B cell (primary cell): ENCODE measurements around the gene TRPM4. TPM values are rescaled to one million over a fixed set of nuclear protein-coding genes. Genes with fewer than 3 reads are reported as not detected.

Source experiments
- ATAC-seq: fragments of 200-7000 bp; cut with Tn5 transposase; one replicate; pipeline ENCODE4 v1.10.0; 2021; ENCODE audit warnings: low read depth, mild to moderate bottlenecking, moderate number of reproducible peaks, moderate library complexity
- CTCF ChIA-PET: fragments of 350-600 bp; sonication (Branson Sonifier 250); formaldehyde crosslinking; loops from one replicate; lab custom pipeline; 2021; ENCODE audit warnings: antibody characterized with exemption, inconsistent platforms; lab: Charles Lee
- POLR2A ChIA-PET: fragments of 350-600 bp; sonication (Branson Sonifier 250); formaldehyde crosslinking; loops from one replicate; lab custom pipeline; 2021; ENCODE audit warnings: antibody characterized with exemption; lab: Charles Lee
- DNase-seq: peaks from one replicate; pipeline ENCODE4 v3.0.0; 2013
- H2AFZ ChIP-seq: 2 replicates; pipeline ENCODE4 v1.6.1; 2012; ENCODE audit warnings: mild to moderate bottlenecking, low read depth, low read length; ENCODE audit not compliant: insufficient read depth, poor library complexity, severe bottlenecking
- H3K27ac ChIP-seq, 2 donors: 1 replicate in 1 of 2; 2 replicates in 1 of 2; pipeline ENCODE4 v1.5.1; 2012 to 2013; ENCODE audit warnings: low read length in 2 of 2, mild to moderate bottlenecking in 2 of 2, moderate library complexity in 1 of 2
- H3K27me3 ChIP-seq, 4 experiments: fragments of 200-600 bp in 1 of 4; sonication (generic) in 1 of 4; replicated peaks in 1 of 4; 1 replicate in 2 of 4; 2 replicates in 2 of 4; pipeline versions ENCODE4 v1.6.1 to v1.7.0; 2013 to 2016; ENCODE audit warnings: low read length in 3 of 4, mild to moderate bottlenecking in 2 of 4, mixed read lengths in 1 of 4, moderate library complexity in 1 of 4; ENCODE audit not compliant: insufficient read depth in 4 of 4, control insufficient read depth in 3 of 4; ENCODE audit errors: control extremely low read depth in 1 of 4
- H3K36me3 ChIP-seq, 2 experiments: replicated peaks in 1 of 2; 1 replicate in 1 of 2; 2 replicates in 1 of 2; pipeline versions ENCODE4 v1.6.1 to v1.7.1; 2013; ENCODE audit warnings: low read length in 1 of 2; ENCODE audit not compliant: insufficient read depth in 2 of 2, control insufficient read depth in 1 of 2; ENCODE audit errors: control extremely low read depth in 1 of 2, extremely low read depth in 1 of 2
- H3K4me1 ChIP-seq, 2 donors: fragments of 200-600 bp in 1 of 2; sonication (generic) in 1 of 2; 1 replicate in 1 of 2; 2 replicates in 1 of 2; pipeline versions ENCODE4 v1.5.1 to v1.6.1; 2013 to 2017; ENCODE audit warnings: low read length in 2 of 2; ENCODE audit not compliant: control insufficient read depth in 2 of 2, insufficient read depth in 2 of 2
- H3K4me2 ChIP-seq: replicated peaks from 2 replicates; pipeline ENCODE3; 2012; ENCODE audit warnings: mild to moderate bottlenecking, low read depth, low read length; ENCODE audit not compliant: poor library complexity, severe bottlenecking
- H3K4me3 ChIP-seq, 5 experiments: fragments of 200-600 bp in 1 of 5; sonication (generic) in 1 of 5; 1 replicate in 3 of 5; 2 replicates in 2 of 5; pipeline versions ENCODE4 v1.5.1 to v1.7.0; 2011 to 2016; ENCODE audit warnings: low read length in 4 of 5, mild to moderate bottlenecking in 4 of 5, low read depth in 2 of 5, control low read depth in 1 of 5, moderate library complexity in 1 of 5; ENCODE audit not compliant: insufficient read depth in 1 of 5; ENCODE audit errors: control extremely low read depth in 1 of 5, extremely low read depth in 1 of 5
- H3K79me2 ChIP-seq: fragments of 200-600 bp; sonication (generic); one replicate; pipeline ENCODE4 v1.6.0; 2016; ENCODE audit warnings: low read length; ENCODE audit not compliant: control insufficient read depth, insufficient read depth
- H3K9ac ChIP-seq: fragments of 200-600 bp; sonication (generic); 2 replicates; pipeline ENCODE4 v1.6.1; 2017; ENCODE audit warnings: mild to moderate bottlenecking, low read length, moderate library complexity
- H3K9me3 ChIP-seq, 3 donors: one replicate each; pipeline versions ENCODE4 v1.6.1 to v1.7.1; 2013; ENCODE audit warnings: low read length in 2 of 3; ENCODE audit not compliant: control insufficient read depth in 2 of 3, insufficient read depth in 1 of 3; ENCODE audit errors: control extremely low read depth in 1 of 3
- H4K20me1 ChIP-seq: 2 replicates; pipeline ENCODE4 v1.6.0; 2012; ENCODE audit warnings: mild to moderate bottlenecking, low read length; ENCODE audit not compliant: insufficient read depth, control insufficient read depth, poor library complexity, severe bottlenecking
- H3K27ac Mint-ChIP-seq: one replicate; pipeline ENCODE4 v1.8.0; 2021; ENCODE audit warnings: mixed read lengths
- H3K27me3 Mint-ChIP-seq: one replicate; pipeline ENCODE4 v1.8.0; 2021; ENCODE audit warnings: mixed read lengths
- H3K4me1 Mint-ChIP-seq: one replicate; pipeline ENCODE4 v1.8.0; 2021; ENCODE audit warnings: mixed read lengths
- H3K4me3 Mint-ChIP-seq: one replicate; pipeline ENCODE4 v1.8.0; 2021; ENCODE audit warnings: mixed read lengths
- H3K9me3 Mint-ChIP-seq: one replicate; pipeline ENCODE4 v1.8.0; 2022; ENCODE audit warnings: mixed read lengths; ENCODE audit not compliant: insufficient read depth
- CTCF ChIP-seq: fragments of 200-600 bp; IDR thresholded peaks from one replicate; pipeline ENCODE4 v1.8.0; 2022; ENCODE audit warnings: antibody characterized with exemption, mild to moderate bottlenecking
- EZH2 ChIP-seq: IDR thresholded peaks from 2 replicates; pipeline ENCODE4 v1.6.1; 2012; ENCODE audit warnings: borderline replicate concordance, low read depth, mild to moderate bottlenecking, moderate library complexity, low read length; ENCODE audit not compliant: insufficient read depth, poor library complexity, severe bottlenecking
- WGBS: methylation state at CpG from one replicate; pipeline ENCODE4 v1.1.5; 2013; ENCODE audit warnings: missing lambda C conversion rate; ENCODE audit not compliant: insufficient coverage; 5-methylcytosine and 5-hydroxymethylcytosine counted together
- intact Hi-C: fragments of 100-400 bp; cut with micrococcal nuclease; formaldehyde crosslinking; loops from one replicate; pipeline ENCODE4 v1.10.0; 2022
- polyA plus RNA-seq: library from polyadenylated mRNA; depleted of rRNA; stranded (reverse); fragments of >200 nt; gene quantifications from 2 replicates; pipeline ENCODE4 v1.2.3, GENCODE V29; 2012
- total RNA-seq, 2 donors: library from RNA; stranded (reverse); fragments of 120-200 nt in 1 of 2; gene quantifications; 1 replicate in 1 of 2; 2 replicates in 1 of 2; pipeline versions ENCODE4 v1.2.3 to v1.2.4, GENCODE V29; 2013 to 2022

Gene TRPM4
- total and polyA plus RNA-seq, 2 donors (not counting 1 experiment from before 2014, with no cell fraction given), result 0.24 TPM; not detected in 1

- Histone ChIP-seq H3K9me3 (no peaks in the 10 kb centered on the region), H3K9ac (no peak overlapping the region), H3K4me1 (no peaks in the 10 kb centered on the region), H3K27ac (no peak overlapping the region), H3K4me3 (no peak overlapping the region), H3K27me3 (peaks cover 0 to 18% (median 0%) of the 10 kb centered on the region in 4 experiments), H3K4me2 (no peak overlapping the region), H3K79me2 (no peaks in the 10 kb centered on the region), H3K36me3 (no peaks in the 10 kb centered on the region), H2AFZ (no peak overlapping the region), H4K20me1 (no peaks in the 10 kb centered on the region)
- TF ChIP-seq CTCF (no peak), EZH2 (no peak)
- ChIA-PET CTCF (interaction anchor here (0.6 kb wide), 1 partner anchor 71 kb away, joined by 3 read pairs; no protein-coding TSS in a partner anchor), POLR2A (no interaction called here)
- peaks cover 14% of the 10 kb centered on the region for H3K27me3 Mint-ChIP-seq
- no peaks in the 10 kb centered on the region for H3K9me3 Mint-ChIP-seq
- H3K27ac Mint-ChIP-seq, result no peak overlapping the region
- DNase-seq, result no peak
- H3K4me3 Mint-ChIP-seq, result no peak overlapping the region
- no peaks in the 10 kb centered on the region for H3K4me1 Mint-ChIP-seq
- ATAC-seq, result no peak
- WGBS, result 89% methylated on average over 30 of the region's 30 CpGs
- intact Hi-C loops, result no loop called here
Observed at GRCh38 chr19:49165865-49166301, 8.3 kb downstream of the TRPM4 start.

GRCh38 chr19:49167857-49168409 is 10.3 kb downstream of the TRPM4 start:
- H3K4me1 ChIP-seq, result no peaks in the 10 kb centered on the region
- no peaks in the 10 kb centered on the region for H3K36me3 ChIP-seq
- Mint-ChIP-seq H3K4me1 (no peaks in the 10 kb centered on the region), H3K27me3 (peaks cover 13% of the 10 kb centered on the region), H3K27ac (no peak overlapping the region), H3K4me3 (no peak overlapping the region), H3K9me3 (no peaks in the 10 kb centered on the region)
- H3K9ac ChIP-seq, result no peak overlapping the region
- WGBS, result 93% methylated on average over 23 of the region's 25 CpGs
- no peak overlapping the region for H3K27ac ChIP-seq
- H3K4me2 ChIP-seq, result no peak overlapping the region
- ChIA-PET CTCF (no interaction called here), POLR2A (no interaction called here)
- DNase-seq (no peak), ATAC-seq (no peak)
- no peak for TF ChIP-seq EZH2
- no peak for TF ChIP-seq CTCF
- no peaks in the 10 kb centered on the region for H4K20me1 ChIP-seq
- H2AFZ ChIP-seq, result no peak overlapping the region
- H3K79me2 ChIP-seq, result no peaks in the 10 kb centered on the region
- intact Hi-C loops, result no loop called here
- no peak overlapping the region for H3K4me3 ChIP-seq
- H3K9me3 ChIP-seq, result no peaks in the 10 kb centered on the region
- peaks cover 0 to 19% (median 0%) of the 10 kb centered on the region in 4 experiments for H3K27me3 ChIP-seq
